ENCODE results near the gene IPO13.

Gene IPO13

DNA sequence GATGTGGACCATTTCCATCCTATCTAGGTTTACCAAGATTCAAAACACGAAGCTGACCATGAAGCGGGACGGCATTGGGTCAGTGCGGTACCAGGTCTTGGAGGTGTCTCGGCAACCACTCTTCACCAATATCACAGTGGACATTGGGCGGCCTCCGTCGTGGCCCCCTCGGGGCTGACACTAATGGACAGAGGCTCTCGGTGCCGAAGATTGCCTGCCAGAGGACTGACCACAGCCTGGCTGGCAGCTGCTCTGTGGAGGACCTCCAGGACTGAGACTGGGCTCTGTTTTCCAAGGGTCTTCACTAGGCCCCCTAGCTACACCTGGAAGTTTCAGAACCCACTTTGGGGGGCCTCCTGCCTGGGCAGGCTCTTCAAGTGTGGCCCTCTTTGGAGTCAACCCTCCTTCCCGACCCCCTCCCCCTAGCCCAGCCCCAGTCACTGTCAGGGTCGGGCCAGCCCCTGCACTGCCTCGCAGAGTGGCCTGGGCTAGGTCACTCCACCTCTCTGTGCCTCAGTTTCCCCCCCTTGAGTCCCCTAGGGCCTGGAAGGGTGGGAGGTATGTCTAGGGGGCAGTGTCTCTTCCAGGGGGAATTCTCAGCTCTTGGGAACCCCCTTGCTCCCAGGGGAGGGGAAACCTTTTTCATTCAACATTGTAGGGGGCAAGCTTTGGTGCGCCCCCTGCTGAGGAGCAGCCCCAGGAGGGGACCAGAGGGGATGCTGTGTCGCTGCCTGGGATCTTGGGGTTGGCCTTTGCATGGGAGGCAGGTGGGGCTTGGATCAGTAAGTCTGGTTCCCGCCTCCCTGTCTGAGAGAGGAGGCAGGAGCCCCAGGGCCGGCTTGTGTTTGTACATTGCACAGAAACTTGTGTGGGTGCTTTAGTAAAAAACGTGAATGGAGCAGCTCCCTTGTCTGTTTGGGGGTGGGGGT lies 43.8 kb downstream of the IPO13 start:
- DNase-seq (ENCODE audit: low read depth): no peak

DNA sequence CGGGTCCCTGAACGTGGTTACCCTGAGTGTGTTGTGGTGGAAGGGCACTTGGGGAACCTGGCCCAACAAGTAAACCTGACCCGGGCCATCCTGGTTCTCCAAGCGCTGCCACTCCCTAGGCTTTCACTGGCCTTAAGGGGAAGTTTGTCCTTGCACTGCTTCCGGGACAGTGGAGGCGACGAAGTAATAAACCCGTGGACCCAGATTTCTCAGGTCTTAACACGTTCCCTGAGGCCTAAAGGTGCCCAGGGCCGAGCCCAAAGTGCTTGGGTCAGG lies 44.4 kb downstream of the IPO13 start:
- DNase-seq (ENCODE audit: low read depth): no peak

GRCh38 chr1:43991476-43992231 lies 44.9 kb downstream of the IPO13 start, which contains the start of gene CCDC24:
Gene CCDC24, plus strand, starts transcription at chr1:43991599. Its CDS starts 280 bp downstream, at chr1:43991879.
- peak; percentile 45 for DNase-seq (ENCODE audit: low read depth)

- DNase-seq (ENCODE audit: low read depth): no peak
Observed at GRCh38 chr1:43992232-43992995, 45.7 kb downstream of the IPO13 start.

DNA sequence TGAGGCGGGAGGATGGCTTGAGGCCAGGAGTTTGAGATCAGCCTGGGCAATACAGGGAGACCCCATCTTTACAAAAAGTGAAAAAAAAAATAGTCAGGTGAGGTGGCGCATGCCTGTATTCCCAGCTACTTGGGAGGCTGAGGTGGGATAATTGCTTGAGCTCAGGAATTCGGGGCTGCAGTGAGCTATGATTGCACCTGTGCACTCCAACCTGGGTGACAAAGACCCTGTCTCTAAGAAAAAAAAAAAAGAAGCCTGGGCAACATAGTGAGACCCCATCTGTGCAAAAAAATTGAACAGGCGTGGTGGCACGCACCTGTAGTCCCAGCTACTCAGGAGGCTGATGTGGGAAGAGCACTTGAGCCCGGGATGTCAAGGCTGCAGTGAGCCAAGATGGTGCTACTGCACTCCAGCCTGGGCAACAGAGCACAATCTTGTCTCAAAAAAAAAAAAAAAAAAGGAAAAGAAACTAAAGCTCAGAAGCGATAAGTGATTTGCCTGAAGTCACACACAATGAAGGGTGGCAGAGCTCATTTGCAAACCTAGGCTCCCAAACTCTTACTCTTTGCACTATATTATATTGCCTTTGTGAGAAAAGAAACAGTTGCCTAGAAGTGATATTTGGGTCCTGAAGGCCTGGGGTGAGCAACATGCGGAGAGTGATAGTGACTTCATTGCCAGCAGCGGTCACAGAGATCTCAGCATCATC lies 46.6 kb downstream of the IPO13 start:
- DNase-seq (ENCODE audit: low read depth): no peak

GRCh38 chr1:43994071-43994470 lies 47.3 kb downstream of the IPO13 start:
- no peak for DNase-seq (ENCODE audit: low read depth)

DNA sequence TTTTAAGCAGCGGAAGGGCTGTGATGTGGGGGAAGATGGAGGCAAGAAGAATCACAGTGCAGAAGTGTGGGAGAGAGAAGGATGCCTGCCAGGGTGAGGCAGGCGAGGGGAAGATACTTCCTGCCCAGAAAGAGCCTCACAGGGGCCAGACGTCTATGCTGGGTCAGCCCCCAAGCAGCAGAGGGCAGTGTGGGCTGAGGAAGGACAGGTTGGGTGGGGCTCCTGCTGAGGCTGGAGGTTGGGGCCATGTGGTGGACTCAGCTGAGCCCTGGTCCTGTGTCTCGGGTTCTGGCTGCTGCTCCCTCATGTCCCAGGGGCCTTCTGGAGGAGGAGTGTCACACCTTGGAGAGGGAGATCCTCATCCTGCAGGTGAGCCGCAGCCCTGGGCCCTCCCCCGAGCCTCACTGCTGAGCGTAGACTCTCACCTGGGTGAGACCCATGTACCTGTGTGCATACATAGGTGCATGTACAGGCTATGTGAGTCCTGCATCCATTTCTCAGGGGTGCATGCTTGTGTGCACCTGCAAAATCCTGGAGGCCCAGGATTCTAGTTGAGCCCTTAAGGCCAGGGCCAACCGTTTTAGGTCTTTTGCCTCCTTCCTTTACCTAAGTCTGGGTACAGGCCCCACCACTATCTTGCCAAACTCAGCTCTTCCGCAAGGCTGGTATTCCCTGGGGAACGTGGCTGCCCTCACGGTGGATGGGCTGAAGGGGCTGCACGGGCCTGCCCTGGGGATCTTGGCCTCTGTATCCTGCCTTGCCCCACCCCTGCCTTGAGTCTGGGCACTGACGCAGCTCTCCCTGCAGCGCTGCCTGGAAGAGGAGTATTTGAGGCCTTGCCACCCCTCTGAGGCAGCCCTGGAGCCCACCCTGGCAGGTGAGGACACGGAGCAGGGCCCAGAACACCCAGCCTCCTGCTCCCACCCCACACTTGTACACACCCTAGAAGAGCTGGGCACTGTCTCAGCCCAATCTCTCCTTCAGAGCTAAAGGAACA lies 48.3 kb downstream of the IPO13 start:
- DNase-seq (ENCODE audit: low read depth): no peak

DNA sequence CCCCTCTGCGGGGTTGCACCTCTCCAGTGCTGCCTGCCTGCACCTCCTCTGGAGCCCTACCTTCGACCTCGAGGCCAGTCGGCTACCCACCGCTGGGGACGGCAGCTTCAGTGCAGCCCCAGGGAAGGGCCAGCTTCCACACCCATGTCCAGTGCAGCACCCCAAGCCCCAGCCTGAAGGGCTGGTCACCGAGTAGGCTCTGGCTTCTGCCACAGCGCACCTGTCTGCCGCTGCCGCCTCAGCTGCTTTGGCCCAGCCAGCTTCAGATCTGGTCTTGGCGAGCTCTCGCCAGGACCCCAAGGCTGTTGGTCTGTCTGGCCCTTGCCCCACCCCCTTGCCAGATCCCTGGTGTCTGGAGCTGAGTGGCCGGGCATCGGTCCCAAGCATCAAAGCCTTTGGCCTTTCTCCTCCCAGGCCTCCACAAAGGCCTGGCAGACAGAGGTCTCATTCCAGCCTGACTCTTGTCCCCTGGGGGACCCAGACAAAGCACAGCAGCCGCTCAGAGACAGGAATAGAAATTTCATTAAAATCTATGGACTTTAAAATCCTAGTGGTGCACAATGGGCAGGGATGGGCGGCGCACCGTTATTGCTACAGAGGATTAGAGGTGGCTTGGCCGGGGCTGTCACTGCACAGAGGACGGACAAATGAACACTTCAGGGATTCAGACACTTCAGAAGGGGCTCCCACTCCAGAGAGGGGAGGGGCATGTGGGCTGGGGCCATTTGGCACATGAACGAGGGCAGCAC lies 49.4 kb downstream of the IPO13 start:
- DNase-seq (ENCODE audit: low read depth): no peak

- no peak for DNase-seq (ENCODE audit: low read depth)
Observed at GRCh38 chr1:43996733-43997115, 50.0 kb downstream of the IPO13 start.

DNA sequence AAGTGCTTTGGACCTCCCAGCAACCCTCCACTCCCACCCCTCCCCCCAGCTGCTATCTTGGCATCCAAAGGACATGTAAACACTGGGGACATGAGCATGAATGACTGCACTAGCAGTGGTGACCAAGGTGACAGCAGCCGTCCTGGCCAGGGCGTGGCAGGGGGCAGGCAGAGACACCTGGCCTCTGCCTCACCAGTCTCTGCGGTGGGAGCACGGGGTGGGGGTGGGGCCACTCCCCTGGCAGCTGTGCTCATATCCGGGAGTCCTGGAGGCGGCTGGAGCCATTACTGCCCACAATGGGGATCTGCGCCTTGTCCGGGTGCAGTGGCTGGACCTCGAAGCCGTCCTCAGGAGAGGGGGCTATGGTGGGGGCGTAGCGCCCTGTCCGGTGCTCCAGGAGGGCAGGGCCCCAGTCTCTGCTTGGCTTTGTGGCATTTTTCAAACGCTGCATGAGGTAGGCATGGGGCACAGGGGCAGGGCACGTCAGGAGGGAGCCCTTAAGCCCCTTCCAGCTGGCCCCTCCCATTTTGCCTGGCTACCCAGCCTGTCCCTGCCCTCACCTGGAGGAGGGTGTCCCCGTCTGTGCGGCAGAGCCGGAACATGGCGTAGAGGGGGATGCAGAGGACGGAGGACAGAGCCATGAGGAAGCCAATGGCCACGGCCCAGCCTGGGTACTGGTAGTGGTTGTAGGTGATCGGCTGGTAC lies 50.7 kb downstream of the IPO13 start:
- no peak for DNase-seq (ENCODE audit: low read depth)

- no peak for DNase-seq (ENCODE audit: low read depth)
Observed at GRCh38 chr1:43998000-43998378, 51.2 kb downstream of the IPO13 start.

GRCh38 chr1:43999455-43999854 lies 52.7 kb downstream of the IPO13 start:
- no peak for DNase-seq (ENCODE audit: low read depth)

DNA sequence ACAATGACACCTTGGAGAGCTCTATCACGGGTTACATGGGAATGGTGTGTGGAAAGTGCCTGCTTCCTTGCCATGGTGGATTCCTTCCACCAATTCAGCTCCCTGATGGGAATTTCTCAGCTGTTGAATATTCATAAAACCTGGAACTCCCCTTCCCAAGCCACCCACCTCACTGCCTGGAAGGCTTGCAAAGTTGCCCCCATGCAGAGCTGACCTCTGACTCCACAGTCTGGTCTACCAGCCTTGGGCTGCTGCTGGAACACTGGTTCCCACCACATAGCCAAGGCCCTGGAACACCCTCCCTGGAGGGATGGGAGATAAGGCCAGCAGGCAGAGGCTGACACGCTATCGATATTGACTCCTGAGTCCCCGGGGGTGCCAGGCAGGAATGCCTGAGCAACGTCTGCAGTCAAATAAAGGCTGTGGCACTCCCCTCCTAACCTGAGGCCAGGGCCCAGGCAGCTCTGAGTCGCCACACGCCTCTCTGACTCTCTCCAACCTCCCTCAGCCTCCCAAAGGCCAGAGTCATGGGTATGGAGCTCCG lies 53.4 kb downstream of the IPO13 start:
- DNase-seq (ENCODE audit: low read depth): no peak

DNA sequence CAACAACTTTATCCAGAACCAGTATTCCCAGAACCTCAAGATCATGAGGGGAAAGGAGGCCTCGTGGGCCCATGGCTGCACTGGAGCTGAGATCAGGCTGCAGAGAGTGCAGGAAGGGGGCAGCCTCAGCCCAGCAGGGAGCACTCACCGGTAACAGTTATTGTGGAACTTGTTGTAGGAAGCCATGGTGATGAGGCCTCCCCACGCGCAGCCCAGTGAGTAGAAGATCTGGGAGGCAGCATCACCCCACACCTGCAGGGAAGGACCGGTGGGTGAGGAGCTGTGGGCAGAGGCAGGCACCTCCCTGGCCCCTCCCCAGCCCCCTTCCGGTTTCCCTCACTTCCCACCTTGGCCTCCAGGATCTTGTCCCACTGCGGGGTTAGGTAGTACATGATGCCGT lies 55.4 kb downstream of the IPO13 start:
- DNase-seq (ENCODE audit: low read depth): no peak

- DNase-seq (ENCODE audit: low read depth): no peak
Observed at GRCh38 chr1:44002606-44003157, 55.9 kb downstream of the IPO13 start.

DNA sequence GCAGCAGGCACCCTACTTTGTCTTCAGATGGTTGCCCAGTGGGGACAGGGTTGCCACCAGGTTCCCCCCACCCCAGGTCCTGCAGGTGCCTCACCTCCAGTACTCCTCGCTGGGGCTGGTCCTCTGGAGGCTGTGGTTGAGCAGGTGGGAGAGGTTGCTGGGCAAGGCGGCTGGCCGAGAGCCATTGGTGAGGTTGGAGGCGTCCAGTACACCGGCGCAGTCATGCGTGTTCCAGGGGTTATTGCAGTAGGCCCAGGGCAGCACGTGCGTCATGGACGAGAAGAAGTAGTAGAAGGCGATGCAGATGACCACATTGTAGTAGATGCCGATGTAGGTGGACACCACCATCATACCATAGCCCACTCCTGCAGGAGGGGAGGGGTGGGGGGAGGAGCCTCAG lies 61.5 kb downstream of the IPO13 start:
- DNase-seq (ENCODE audit: low read depth): no peak

GRCh38 chr1:44010935-44011471 lies 64.3 kb downstream of the IPO13 start:
- no peak for DNase-seq (ENCODE audit: low read depth)

DNA sequence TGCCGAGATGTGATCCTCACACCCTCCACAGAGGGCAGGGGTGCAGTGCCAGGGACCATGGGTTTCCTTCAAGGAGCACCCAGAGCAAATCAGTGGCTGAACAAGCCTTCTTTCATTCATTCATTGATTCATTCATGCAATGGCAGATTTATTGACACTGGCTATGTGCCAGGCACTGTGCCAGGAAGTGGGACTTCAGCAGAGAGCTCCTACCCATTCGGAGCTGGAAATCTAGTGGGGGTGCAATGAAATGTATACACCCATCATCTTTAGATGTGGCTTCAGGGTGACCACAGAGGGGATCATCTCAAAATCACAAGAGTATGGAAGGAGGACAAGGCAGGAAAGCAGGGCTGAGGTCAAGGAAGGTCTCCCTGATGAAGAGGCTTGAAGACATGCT lies 65.7 kb downstream of the IPO13 start:
- DNase-seq (ENCODE audit: low read depth): no peak
